ENCODE data around the gene HBD. TPM values are rescaled to one million over a fixed set of nuclear protein-coding genes. Genes with fewer than 3 reads are reported as not detected.

Gene HBD
- total RNA-seq, 2 experiments from 2014 or later = not detected

DNA sequence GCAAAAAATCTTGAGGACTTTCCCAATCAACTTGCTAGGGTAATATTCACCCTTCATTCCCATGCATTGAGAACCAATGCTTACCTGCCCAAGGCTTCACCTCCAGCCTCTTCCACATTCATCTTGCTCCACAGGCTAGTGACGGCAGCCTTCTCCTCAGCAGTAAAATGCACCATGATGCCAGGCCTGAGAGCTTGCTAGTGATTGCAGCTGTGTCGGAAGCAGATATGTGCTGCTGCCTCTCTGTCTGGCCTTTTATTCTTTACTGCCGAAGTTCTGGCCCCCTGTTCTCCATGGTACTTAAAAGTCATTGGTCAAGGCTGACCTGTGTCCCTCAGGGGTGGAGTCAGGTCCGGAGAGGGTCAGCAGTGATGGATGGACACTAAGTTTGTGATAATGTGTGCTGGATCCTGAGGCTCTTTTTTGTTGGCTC lies 35.4 kb upstream of the HBD start, which contains the start of gene HBE1:
Gene HBE1 (minus strand): TSS at position 231 of the 433 bp plus-strand sequence. CDS start 55 bp downstream, at position 176.
- Mint-ChIP-seq H3K27me3 (no peaks in the 10 kb centered on the region), H3K4me1 (ENCODE audit: low read depth) (no peaks in the 10 kb centered on the region), H3K9me3 (no peaks in the 10 kb centered on the region), H3K4me3 (no peak within 1 kb of the TSS), H3K27ac (no peak within 1 kb of the TSS), H3K36me3 (ENCODE audit: low read depth) (no peaks in the 10 kb centered on the region)
- H3K27ac ChIP-seq (ENCODE audit: low read depth in 1 of 2, low read length in 2 of 2) = no peak within 1 kb of the TSS
- TF ChIP-seq CTCF (IDR thresholded peaks at IDR 0.05) = no peak
- H3K27me3 ChIP-seq (ENCODE audit: control insufficient read depth in 1 of 2, insufficient read depth in 2 of 2, low read length in 2 of 2) = no peaks in the 10 kb centered on the region
- intact Hi-C loops (cut with DNase I, micrococcal nuclease) = no loop called here
- no peaks in the 10 kb centered on the region for H3K9me3 ChIP-seq (ENCODE audit: control insufficient read depth in 1 of 2, insufficient read depth in 1 of 2, low read length in 2 of 2)
- ATAC-seq (ENCODE audit: poor library complexity) (no peak), DNase-seq (no peak)
- H3K36me3 ChIP-seq (ENCODE audit: insufficient read depth, low read length) = no peaks in the 10 kb centered on the region
- ChIA-PET POLR2A (no interaction called here), CTCF (no interaction called here)
- no peaks in the 10 kb centered on the region for H3K4me1 ChIP-seq (ENCODE audit: insufficient read depth, low read length)
- no peak within 1 kb of the TSS for H3K4me3 ChIP-seq (ENCODE audit: low read length)

GRCh38 chr11:5267033-5267563 lies 32.8 kb upstream of the HBD start:
- no peaks in the 10 kb centered on the region for H3K27me3 ChIP-seq (ENCODE audit: control insufficient read depth in 1 of 2, insufficient read depth in 2 of 2, low read length in 2 of 2)
- ATAC-seq (ENCODE audit: poor library complexity) (no peak), DNase-seq (no peak)
- no peak overlapping the region for H3K27ac ChIP-seq (ENCODE audit: low read depth in 1 of 2, low read length in 2 of 2)
- Mint-ChIP-seq H3K27me3 (no peaks in the 10 kb centered on the region), H3K36me3 (ENCODE audit: low read depth) (no peaks in the 10 kb centered on the region), H3K27ac (no peak overlapping the region), H3K4me1 (ENCODE audit: low read depth) (no peaks in the 10 kb centered on the region), H3K9me3 (no peaks in the 10 kb centered on the region), H3K4me3 (no peak overlapping the region)
- POLR2A ChIA-PET = no interaction called here
- H3K4me1 ChIP-seq (ENCODE audit: insufficient read depth, low read length) = no peaks in the 10 kb centered on the region
- H3K36me3 ChIP-seq (ENCODE audit: insufficient read depth, low read length) = no peaks in the 10 kb centered on the region
- TF ChIP-seq CTCF (IDR thresholded peaks at IDR 0.05) = no peak
- no peak overlapping the region for H3K4me3 ChIP-seq (ENCODE audit: low read length)
- CTCF ChIA-PET = no interaction called here
- intact Hi-C loops (cut with DNase I, micrococcal nuclease) = no loop called here
- no peaks in the 10 kb centered on the region for H3K9me3 ChIP-seq (ENCODE audit: control insufficient read depth in 1 of 2, insufficient read depth in 1 of 2, low read length in 2 of 2)

GRCh38 chr11:5266609-5267008 lies 32.3 kb upstream of the HBD start:
- TF ChIP-seq CTCF (IDR thresholded peaks at IDR 0.05) = no peak
- no peaks in the 10 kb centered on the region for H3K9me3 ChIP-seq (ENCODE audit: control insufficient read depth in 1 of 2, insufficient read depth in 1 of 2, low read length in 2 of 2)
- Mint-ChIP-seq H3K27ac (no peak overlapping the region), H3K36me3 (ENCODE audit: low read depth) (no peaks in the 10 kb centered on the region), H3K9me3 (no peaks in the 10 kb centered on the region), H3K4me1 (ENCODE audit: low read depth) (no peaks in the 10 kb centered on the region), H3K27me3 (no peaks in the 10 kb centered on the region), H3K4me3 (no peak overlapping the region)
- no peaks in the 10 kb centered on the region for H3K27me3 ChIP-seq (ENCODE audit: control insufficient read depth in 1 of 2, insufficient read depth in 2 of 2, low read length in 2 of 2)
- no peaks in the 10 kb centered on the region for H3K36me3 ChIP-seq (ENCODE audit: insufficient read depth, low read length)
- H3K4me3 ChIP-seq (ENCODE audit: low read length) = no peak overlapping the region
- intact Hi-C loops (cut with DNase I, micrococcal nuclease) = no loop called here
- ChIA-PET CTCF (no interaction called here), POLR2A (no interaction called here)
- DNase-seq (no peak), ATAC-seq (ENCODE audit: poor library complexity) (no peak)
- H3K27ac ChIP-seq (ENCODE audit: low read depth in 1 of 2, low read length in 2 of 2) = no peak overlapping the region
- H3K4me1 ChIP-seq (ENCODE audit: insufficient read depth, low read length) = no peaks in the 10 kb centered on the region

Measured in CD4-positive, alpha-beta T cell (primary cell).